K562 (cell line): ENCODE data around the gene LYPLA2. TPM values are rescaled to one million over a fixed set of nuclear protein-coding genes. Genes with fewer than 3 reads are reported as not detected.

Source experiments
- ATF2 ChIP-seq: sonication (generic); formaldehyde crosslinking; IDR thresholded peaks from 2 replicates; pipeline ENCODE4 v1.8.1; 2022; ENCODE audit warnings: missing genetic modification reagents
- FOXK2 ChIP-seq, 2 experiments: fragments of 450-650 bp; IDR thresholded peaks in 1 of 2; conservative IDR thresholded peaks in 1 of 2; 2 replicates each; pipeline ENCODE4 v1.6.1; 2016; ENCODE audit warnings: low read depth in 2 of 2, mild to moderate bottlenecking in 1 of 2
- LARP7 ChIP-seq: fragments of 450-650 bp; IDR thresholded peaks from 2 replicates; pipeline ENCODE4 v1.6.1; 2016
- MNT ChIP-seq, 2 experiments: fragments of 450-650 bp; conservative IDR thresholded peaks; 2 replicates each; pipeline ENCODE4 v1.6.1; 2017; ENCODE audit warnings: mild to moderate bottlenecking in 2 of 2, moderate library complexity in 2 of 2
- RERE ChIP-seq: sonication (generic); formaldehyde crosslinking; IDR thresholded peaks from 2 replicates; pipeline ENCODE4 v1.8.0; 2023; ENCODE audit warnings: missing genetic modification reagents, mild to moderate bottlenecking, borderline replicate concordance
- SETDB1 ChIP-seq: IDR thresholded peaks from one replicate; pipeline ENCODE4 v1.6.1; 2012; ENCODE audit warnings: low read length, control low read depth, inconsistent platforms
- SMAD2 ChIP-seq: fragments of 150-350 bp; IDR thresholded peaks from 2 replicates; pipeline ENCODE4 v1.6.1; 2014; ENCODE audit warnings: low read depth, mild to moderate bottlenecking, low read length
- SMARCC2 ChIP-seq: fragments of 450-650 bp; IDR thresholded peaks from 2 replicates; pipeline ENCODE4 v1.6.1; 2017; ENCODE audit warnings: antibody characterized with exemption, moderate library complexity, mild to moderate bottlenecking, low read depth
- ZEB2 ChIP-seq: fragments of 450-650 bp; IDR thresholded peaks from 2 replicates; pipeline ENCODE4 v1.6.1; 2016
- ZNF395 ChIP-seq: fragments of 200-800 bp; sonication (Bioruptor generic); IDR thresholded peaks from 2 replicates; pipeline ENCODE4 v1.6.1; 2017; ENCODE audit warnings: missing genetic modification characterization, missing compliant biosample characterization
- ZNF586 ChIP-seq: fragments of 450-650 bp; formaldehyde crosslinking; conservative IDR thresholded peaks from 2 replicates; pipeline ENCODE4 v1.4.0; 2020; ENCODE audit warnings: mild to moderate bottlenecking, moderate library complexity
- ZNF592 ChIP-seq: fragments of 450-650 bp; IDR thresholded peaks from 2 replicates; pipeline ENCODE4 v1.6.1; 2017; ENCODE audit warnings: antibody characterized with exemption, mild to moderate bottlenecking
- polyA plus RNA-seq, 8 experiments: library from polyadenylated mRNA; depleted of rRNA in 4 of 8; stranded (reverse) in 5 of 8; unstranded in 3 of 8; fragments of >200 nt; fragmentation: Nextera tagmentation in 2 of 8; fragmentation: Illumina TruSeq in 1 of 8; extraction: Ambion mirVana in 2 of 8; extraction: Trizol in 1 of 8; gene quantifications; 2 replicates each; pipeline versions ENCODE4 v1.2.1 to v1.2.3, GENCODE V29; 2011 to 2014; ENCODE audit warnings: inconsistent platforms in 1 of 8, missing spikeins in 1 of 8
- total RNA-seq, 7 experiments: library from RNA; depleted of rRNA in 6 of 7; stranded (reverse); fragments of >200 nt in 6 of 7; fragmentation: Illumina TruSeq in 2 of 7; extraction: Trizol in 2 of 7; gene quantifications; 2 replicates each; pipeline versions ENCODE4 v1.2.1 to v1.2.3, GENCODE V29; 2011 to 2021; ENCODE audit warnings: low replicate concordance in 1 of 7

Gene LYPLA2
- total and polyA plus RNA-seq, 9 of the 15 experiments (the other 6 are each of a cell fraction or from before 2014, with no cell fraction given), result 3.9 to 128 (median 60.1) TPM

- TF ChIP-seq RERE (CRISPR knock-in tag), result no peak
- TF ChIP-seq SMAD2, result no peak
- peak; percentile 79; the same call in 1 of the 2 replicates for TF ChIP-seq SMARCC2
- TF ChIP-seq ZNF586 (CRISPR knock-in tag), result no peak
- TF ChIP-seq FOXK2 (conservative IDR thresholded peaks at IDR 0.05 in 1 of 2, IDR thresholded peaks at IDR 0.05 in 1 of 2; ENCODE audit: low read depth in 2 of 2), result peak; percentile 79 to 90
- TF ChIP-seq ZNF395 (CRISPR knock-in tag), result no peak
- TF ChIP-seq ZNF592, result no peak
- TF ChIP-seq ZEB2, result peak; percentile 93
- peak; percentile 95 to 98 for TF ChIP-seq MNT (conservative IDR thresholded peaks at IDR 0.05)
- no peak for TF ChIP-seq LARP7
- no peak for TF ChIP-seq SETDB1
- TF ChIP-seq ATF2 (CRISPR knock-in tag), result no peak
These were observed 12.7 kb upstream of the LYPLA2 start, which contains the start of gene PITHD1 (continued) for GRCh38 chr1:23777979-23778814.
